ENCODE data around the gene TMEM158.

The TMEM158 gene

GRCh38 chr3:45232521-45232920 lies 6.4 kb upstream of the TMEM158 start:
- DNase-seq (ENCODE audit: low read depth, low spot score), result no peak

- DNase-seq (ENCODE audit: low read depth, low spot score), result no peak
Measured at GRCh38 chr3:45227946-45228345, 1.9 kb upstream of the TMEM158 start.

- DNase-seq (ENCODE audit: low read depth, low spot score), result no peak
Measured at GRCh38 chr3:45227071-45227820, 1.2 kb upstream of the TMEM158 start.

GRCh38 chr3:45225465-45226205 lies 452 bp downstream of the TMEM158 start:
- DNase-seq (ENCODE audit: low read depth, low spot score), result no peak

GRCh38 chr3:45224824-45225464 lies 1.1 kb downstream of the TMEM158 start:
- no peak for DNase-seq (ENCODE audit: low read depth, low spot score)

GRCh38 chr3:45223889-45224727 lies 2.0 kb downstream of the TMEM158 start:
- no peak for DNase-seq (ENCODE audit: low read depth, low spot score)

GRCh38 chr3:45219694-45220093 lies 6.4 kb downstream of the TMEM158 start:
- DNase-seq (ENCODE audit: low read depth, low spot score), result no peak

GRCh38 chr3:45218578-45219390 lies 7.3 kb downstream of the TMEM158 start:
- DNase-seq (ENCODE audit: low read depth, low spot score), result no peak

GRCh38 chr3:45216021-45216609 lies 10.0 kb downstream of the TMEM158 start:
- DNase-seq (ENCODE audit: low read depth, low spot score), result no peak

- DNase-seq (ENCODE audit: low read depth, low spot score), result no peak
Measured at GRCh38 chr3:45215466-45215865, 10.6 kb downstream of the TMEM158 start.

GRCh38 chr3:45214061-45214680 lies 11.9 kb downstream of the TMEM158 start:
- no peak for DNase-seq (ENCODE audit: low read depth, low spot score)

- DNase-seq (ENCODE audit: low read depth, low spot score), result no peak
Measured at GRCh38 chr3:45212095-45212468, 14.0 kb downstream of the TMEM158 start.

GRCh38 chr3:45211466-45212094 lies 14.5 kb downstream of the TMEM158 start:
- no peak for DNase-seq (ENCODE audit: low read depth, low spot score)

GRCh38 chr3:45210308-45211041 lies 15.6 kb downstream of the TMEM158 start:
- DNase-seq (ENCODE audit: low read depth, low spot score), result peak; percentile 61

GRCh38 chr3:45209526-45209925 lies 16.6 kb downstream of the TMEM158 start:
- DNase-seq (ENCODE audit: low read depth, low spot score), result no peak

- DNase-seq (ENCODE audit: low read depth, low spot score), result no peak
Measured at GRCh38 chr3:45208586-45208985, 17.5 kb downstream of the TMEM158 start.

GRCh38 chr3:45207446-45207845 lies 18.6 kb downstream of the TMEM158 start:
- no peak for DNase-seq (ENCODE audit: low read depth, low spot score)

GRCh38 chr3:45205126-45205525 lies 21.0 kb downstream of the TMEM158 start:
- DNase-seq (ENCODE audit: low read depth, low spot score), result no peak

GRCh38 chr3:45204136-45204535 lies 22.0 kb downstream of the TMEM158 start:
- DNase-seq (ENCODE audit: low read depth, low spot score), result no peak
